ENCODE data around the gene LRRK2.
"Not testable (repeated sequence)": the region's sequence is repeated elsewhere in the genome, so short reads cannot be mapped to it uniquely, and the experiment has no call there.

Gene LRRK2

DNA sequence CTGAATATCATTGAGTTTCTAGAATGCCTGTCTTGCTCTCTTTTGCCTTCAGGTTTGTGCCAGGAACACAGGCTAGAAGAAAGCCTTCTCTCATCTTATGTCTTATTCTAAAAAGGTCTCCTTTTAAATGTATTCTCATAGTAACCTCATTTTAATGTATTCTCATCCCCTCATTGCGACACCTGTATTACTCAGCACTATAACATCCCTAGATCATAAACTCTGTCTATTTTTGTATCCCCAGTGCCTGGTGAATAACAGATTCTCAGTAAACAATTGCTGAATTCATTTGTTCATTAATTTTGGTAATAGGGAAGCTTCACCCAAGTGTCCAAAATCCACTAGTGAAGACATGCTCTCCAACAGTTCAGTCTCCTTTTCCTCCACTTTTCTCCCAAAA lies 8.8 kb upstream of the LRRK2 start:
- DNase-seq (ENCODE audit: low spot score), result no peak

DNA sequence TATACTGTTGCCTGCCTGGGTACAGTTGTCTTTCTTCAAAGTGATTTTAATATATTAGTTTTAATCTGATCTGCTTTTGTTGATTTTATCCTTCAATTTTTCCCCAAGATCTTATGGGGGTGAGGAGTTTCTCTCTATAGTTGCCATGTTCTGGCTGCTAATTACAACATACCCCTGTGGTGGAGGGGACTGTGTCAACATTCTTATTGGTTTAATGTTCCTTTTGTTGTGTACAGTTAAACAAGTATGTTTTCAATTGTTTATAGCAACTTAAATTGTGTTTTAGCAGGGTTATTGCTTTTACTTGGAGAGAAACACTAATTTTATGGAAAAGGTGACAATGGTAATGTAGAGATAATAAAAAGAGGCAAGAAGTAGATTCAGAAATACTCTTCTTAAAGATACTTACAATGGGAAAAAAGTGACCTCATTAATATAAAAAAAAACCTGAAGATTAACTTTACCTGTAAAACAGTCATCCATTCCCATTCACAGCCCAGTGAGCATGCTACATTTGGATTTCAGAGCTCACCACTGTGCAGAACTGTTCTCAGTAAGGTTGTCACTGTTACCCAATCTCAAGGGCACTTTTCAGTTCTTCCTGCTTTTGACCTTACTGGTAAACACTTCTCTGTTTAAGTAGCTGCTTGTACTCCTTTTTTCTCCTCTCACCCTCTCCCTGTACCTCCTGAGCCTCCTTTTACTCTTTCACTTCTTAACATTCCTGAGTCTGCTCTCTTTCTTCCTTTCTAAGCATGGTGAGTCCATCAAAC lies 8.1 kb upstream of the LRRK2 start:
- no peak for DNase-seq (ENCODE audit: low spot score)

DNA sequence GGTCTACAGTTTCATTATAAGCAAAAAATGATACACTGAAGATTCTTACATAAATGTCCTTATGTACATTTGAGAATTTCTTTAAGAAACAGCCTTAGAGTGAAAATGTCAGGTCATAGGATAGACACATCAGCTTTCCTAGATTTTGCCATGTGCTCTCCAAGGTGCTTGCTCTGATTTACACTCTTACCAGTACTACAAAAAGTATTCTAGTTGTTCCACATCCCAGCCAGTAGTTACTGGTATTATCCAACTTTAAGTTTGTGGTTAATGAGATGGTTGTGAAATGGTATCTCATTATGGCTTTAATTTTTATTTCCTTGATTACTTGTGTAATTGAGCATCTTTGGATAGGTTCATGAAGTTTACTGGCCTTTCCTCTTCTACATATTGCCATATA lies 5.0 kb upstream of the LRRK2 start:
- DNase-seq (ENCODE audit: low spot score), result no peak

DNA sequence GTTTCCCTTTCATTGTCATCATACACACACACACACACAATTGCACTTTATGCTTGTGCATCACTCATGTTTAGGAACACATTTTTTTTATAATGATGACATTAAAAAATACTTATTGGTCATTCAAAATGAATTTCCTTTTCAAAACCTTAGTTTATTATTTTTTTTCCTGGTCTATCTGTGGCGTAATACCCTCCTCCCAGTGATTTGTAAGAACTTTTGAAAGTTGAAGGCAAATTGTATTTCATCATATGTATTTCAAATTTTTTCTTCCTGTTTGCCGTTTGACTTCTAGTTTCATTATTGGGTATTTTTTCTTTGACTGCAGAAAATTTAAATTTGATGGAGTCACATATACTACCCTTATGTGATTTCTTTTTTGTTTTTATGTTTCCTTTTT lies 2.5 kb upstream of the LRRK2 start:
- no peak for DNase-seq (ENCODE audit: low spot score)

DNA sequence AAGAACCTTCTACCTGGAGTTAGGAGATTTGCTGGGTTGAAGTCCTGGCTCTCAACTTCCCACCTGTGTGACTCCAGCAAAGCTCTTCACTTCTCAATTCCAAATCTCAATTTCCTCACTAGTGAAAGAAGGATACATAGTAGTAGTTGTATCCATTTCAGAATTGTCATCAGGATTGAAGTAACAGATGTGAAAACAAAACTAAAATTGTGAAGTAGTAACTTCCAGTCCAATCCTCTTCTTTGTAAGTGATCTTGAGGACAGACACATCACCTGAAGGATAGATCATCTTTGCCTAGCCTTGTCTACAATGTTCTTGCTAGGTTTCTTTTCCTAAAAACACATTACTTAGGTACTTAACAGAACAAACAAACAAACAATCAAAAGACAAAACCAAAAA lies 1.2 kb upstream of the LRRK2 start:
- DNase-seq (ENCODE audit: low spot score), result no peak

DNA sequence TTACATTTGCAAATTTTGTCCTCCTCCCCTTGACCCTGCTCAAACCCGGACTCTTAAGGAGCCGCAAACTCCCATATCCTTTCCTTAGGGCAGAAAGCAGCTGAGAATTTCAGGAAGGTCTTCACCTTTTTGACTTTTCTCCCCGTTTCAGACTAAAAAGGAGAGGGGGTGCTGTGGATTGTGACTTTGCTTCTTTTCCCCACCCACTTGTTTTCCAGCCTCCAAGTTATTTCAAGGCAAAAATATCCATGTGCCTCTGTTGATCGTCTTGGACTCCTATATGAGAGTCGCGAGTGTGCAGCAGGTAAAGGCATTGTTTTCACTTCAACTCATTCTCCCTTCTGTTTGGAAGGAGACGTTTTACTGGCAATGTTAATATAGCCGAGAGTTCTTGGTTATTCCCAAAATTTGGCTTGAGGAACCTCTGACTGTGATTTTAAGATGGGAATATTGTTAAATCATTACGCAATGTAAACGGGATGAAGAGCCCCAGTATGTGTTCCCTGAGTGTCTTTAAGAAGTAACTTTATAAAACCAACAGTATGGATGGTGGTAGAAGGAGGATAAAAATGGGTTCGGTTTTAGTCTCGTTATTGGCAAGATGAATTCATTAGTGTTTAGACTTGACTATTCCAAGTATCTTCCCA lies 663 bp downstream of the LRRK2 start:
- no peak for DNase-seq (ENCODE audit: low spot score)

DNA sequence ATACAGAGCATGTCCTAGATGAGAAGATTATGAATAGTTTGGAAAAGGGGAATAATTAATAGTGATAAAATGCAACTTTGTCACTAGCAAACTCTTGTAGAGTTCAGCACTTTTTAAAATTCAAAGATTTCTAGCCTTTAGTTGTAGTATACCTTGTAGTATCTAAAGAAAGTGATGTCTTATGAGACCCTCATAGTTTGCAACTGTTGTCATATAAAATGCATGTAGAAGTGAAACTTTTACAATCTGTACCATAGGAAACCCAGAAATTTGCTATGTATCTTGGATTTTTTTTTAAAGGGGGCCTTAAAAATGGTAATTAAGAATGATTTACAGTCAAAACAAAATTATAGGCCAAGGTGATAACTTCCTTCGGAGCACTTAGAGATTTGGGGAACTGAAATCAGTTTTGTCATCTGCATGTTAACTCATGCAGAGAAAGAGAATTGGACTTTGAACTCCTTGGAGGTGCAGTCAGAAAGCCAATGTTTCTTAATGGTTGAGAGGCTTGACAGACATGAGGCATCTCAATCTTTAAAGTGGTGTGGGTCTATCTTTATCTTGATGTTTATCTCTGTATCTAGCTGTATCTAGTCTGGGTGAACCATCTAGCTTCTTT lies 1.3 kb downstream of the LRRK2 start:
- no peak for DNase-seq (ENCODE audit: low spot score)

DNA sequence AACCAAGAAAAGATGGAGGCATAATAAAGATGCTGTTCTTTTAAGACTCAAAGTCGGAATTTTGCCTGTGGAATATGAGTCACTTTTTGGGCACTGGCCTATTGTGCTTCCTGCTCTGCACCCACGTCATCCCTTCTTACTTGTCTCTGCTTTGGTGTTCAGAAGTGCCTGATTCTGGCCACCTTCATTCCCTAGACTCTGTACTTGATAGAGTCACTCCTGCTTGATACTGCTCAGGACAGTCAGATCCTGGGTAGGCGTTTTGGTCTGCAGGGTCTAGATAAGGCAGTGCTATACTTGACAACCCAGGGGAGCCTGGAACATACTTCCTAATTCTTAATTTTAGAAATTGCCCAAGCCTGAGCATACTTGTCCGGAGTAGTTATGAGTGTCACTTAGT lies 1.9 kb downstream of the LRRK2 start:
- no peak for DNase-seq (ENCODE audit: low spot score)

DNA sequence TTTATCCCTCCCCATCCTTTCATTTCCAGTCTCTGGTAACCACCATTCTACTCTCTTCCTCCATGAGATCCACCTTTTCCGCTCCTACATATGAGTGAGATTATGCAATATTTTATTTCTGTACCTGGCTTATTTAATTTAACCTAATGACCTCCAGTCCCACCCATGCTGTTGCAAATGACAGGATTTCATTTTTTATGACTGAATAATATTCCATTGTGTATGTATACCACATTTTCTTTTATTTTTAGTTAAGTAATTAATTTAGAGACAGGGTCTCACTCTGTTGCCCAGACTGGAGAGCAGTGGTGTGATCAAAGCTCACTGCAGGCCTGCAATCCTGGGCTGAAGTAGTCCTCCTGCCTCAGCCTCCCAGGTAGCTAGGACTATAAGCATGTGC lies 2.6 kb downstream of the LRRK2 start:
- DNase-seq (ENCODE audit: low spot score), result no peak

DNA sequence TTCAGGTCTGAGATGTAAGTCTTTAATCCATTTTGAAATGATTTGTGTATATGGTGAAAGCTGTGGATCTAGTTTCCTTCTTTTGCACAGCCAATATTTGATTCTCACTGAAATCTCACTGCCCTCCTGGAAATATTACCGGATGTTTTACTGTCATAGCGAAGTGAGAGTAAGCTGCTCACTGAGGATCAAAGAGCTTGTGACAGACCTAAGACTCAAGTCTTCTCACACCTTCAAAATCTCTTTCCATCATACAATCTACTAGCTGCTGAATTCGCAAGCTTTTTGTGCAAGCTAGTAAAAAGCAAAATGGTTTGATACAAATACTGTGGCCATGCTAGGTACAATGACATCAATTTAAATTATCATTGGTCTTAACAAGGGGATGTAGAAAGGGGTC lies 3.9 kb downstream of the LRRK2 start:
- DNase-seq (ENCODE audit: low spot score), result no peak

DNA sequence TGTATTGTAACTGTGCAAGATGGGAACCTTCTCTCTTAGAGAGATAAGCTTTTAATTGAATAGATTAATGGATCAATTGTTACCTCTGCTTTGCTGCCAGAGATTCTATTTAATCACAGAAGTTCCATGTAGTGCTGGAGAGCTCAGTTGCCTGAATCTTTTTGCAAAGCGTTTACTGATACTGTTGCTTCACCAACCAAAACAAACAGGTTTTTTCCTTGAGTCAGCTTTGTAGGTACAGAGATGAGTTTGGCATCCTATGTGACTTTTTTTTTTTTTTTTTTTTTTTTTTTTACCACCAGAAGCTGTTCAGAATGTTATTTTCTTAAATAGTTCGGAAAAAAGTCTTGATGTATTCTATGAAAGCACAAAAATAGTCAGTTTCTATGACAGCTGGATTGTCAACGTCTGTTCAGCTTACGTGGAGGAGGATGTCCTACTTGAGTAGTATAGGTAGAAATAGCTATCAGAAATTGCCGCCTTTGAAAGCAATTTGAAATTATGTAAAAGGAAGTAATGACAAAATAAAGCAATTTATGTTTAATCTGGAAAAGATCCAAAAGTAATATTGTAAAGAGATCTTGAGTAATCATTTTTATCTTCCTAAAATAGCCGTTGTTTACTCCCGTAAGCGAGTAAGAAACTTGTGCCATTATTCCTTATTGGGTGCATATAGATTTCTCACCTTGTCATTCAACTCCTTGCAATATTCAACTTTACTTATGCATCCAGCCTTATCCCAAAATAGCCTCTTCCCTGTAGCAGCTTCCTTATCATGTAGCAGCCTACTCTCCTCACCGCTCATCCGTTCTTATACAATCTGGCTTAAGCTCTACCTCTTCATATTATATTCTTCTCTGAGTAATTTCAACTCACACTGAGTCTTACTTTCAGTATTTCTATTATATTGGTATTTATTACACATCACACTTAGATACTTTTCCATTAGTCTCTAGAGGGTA lies 5.2 kb downstream of the LRRK2 start:
- no peak for DNase-seq (ENCODE audit: low spot score)

DNA sequence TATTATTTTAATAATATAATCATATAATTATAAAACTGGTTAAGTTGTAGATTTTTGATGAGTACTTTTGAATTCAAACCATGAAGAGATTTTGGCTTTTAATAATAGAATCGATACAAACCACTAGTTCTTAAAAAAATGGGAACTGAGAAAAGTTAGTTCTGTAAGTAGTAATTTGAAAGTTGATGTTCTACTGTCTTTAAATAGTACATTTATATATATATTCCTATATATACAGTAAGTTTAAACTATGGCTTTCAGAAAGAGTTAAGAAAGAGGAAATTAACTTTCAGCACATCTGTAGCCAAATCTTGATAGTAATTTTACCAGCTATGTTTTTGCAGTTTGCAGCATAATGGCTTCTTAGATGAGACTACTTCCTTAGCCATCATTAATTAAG lies 7.8 kb downstream of the LRRK2 start:
- DNase-seq (ENCODE audit: low spot score), result no peak

DNA sequence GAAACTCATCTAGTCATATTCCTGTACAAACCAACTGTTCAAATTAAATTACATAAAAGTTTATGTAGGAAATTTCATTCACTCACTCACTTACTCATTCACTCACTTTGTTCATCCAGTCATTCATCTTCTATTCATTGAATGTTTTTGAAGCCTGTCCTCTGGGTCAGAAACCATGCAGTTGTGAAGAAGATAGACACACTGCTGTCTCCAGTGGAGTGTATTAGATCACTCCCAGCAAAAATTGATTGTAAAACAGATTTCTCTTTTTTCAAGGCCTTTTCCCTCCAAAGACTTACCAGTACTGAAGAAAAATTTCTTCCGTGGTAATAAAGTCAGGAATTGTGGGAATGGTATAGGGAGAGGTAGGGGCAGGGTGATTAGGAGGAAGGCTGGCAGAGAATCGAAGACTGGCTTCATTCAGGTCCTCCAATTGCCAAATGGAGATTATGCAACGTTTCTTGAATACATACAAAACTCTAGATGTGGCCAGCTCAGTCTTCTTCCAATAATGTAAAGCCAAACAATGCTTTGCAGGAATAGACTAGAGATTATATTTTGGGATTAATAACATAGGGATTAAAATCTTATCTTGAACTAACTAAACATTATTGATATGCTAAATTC lies 9.1 kb downstream of the LRRK2 start:
- no peak for DNase-seq (ENCODE audit: low spot score)

DNA sequence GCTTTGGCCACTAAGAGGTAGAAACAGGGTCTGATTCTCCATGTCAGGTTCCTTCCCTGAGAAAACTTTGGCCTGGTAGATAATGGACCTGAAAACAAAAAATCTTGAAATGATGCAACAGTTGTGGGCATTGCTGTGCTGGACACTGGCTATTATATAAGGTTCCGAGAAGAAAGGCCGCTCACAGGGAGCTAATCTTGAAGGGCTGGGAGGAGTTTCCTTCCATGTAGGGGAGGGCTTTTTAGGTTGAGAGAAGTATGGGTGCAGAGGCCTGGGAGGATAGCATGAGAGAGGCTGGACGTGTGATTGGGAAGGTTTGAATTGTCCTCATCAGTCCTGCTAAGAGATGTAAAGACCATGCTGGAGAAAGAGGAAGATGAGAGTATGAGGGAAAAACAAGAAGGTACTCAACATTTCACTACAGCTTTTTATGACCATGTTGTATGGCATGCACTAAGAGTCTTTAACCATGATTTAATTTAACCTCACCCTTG lies 11.6 kb downstream of the LRRK2 start:
- DNase-seq (ENCODE audit: low spot score), result no peak

DNA sequence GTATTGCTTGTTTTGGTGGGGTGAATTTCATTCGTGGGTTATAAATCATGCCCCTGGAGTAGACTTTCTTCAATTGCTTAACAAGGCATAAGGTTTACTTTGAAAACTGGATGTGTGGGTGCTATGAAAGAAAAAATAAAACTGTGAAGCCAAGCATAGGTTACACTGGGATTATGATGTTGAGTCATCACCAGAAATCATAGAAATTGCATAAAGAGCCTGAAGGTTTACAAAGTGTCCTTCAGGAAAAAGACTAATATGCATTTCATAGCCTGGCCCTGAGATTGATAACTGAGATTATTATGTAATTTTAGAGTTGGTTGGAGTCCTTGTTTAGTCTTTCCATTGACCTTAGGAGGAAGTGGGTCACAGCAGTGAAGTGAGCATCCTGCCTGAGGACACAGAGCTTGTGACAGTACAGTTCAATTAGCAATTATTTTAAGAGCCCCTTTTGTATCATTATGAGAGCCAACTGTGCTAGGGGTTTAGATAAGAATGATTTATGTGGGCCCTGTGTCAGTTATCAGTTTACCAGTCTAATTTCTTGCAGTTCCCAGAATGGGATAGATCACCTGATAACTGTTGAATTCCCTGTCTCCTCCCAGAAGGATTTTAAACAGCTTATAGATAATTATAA lies 13.6 kb downstream of the LRRK2 start:
- no peak for DNase-seq (ENCODE audit: low spot score)

DNA sequence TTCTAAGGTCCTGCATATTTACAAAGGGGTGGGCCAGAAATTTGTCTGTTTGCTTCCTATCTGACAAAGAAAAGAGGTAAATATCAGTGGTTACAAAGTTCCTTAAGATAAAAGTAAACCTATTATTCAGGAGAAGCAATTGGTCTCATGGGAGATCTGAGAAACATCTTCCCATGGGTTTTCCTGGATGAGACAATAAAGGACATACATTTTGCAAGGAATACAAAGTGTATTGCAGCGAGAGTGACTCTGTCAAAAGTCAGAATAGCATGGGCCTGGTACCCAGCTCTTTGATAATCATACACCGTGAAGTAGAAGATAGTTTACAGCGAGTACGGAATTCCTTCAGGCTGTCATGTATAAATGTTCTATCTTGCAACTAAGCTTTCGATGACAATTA lies 14.2 kb downstream of the LRRK2 start:
- DNase-seq (ENCODE audit: low spot score), result no peak

DNA sequence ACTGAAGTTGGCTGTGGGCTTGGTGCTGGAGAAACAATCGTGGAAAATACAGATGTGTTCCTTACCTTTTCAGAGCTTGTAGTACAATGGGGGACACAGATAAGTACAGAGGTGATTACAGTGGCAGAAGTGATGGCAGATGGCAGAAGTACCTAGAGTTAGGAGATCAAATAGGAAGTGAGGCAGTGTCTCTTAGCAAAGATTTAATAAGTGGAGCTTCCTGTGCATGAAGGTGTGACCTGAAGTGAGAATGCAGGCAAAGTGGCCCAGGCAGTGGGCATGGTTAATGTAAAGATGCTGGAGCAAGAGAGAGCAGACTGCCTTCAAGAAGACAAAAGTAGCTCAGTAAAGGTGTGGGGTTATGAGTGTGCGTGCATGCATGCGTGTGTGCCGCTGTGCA lies 16.0 kb downstream of the LRRK2 start:
- DNase-seq (ENCODE audit: low spot score), result no peak

DNA sequence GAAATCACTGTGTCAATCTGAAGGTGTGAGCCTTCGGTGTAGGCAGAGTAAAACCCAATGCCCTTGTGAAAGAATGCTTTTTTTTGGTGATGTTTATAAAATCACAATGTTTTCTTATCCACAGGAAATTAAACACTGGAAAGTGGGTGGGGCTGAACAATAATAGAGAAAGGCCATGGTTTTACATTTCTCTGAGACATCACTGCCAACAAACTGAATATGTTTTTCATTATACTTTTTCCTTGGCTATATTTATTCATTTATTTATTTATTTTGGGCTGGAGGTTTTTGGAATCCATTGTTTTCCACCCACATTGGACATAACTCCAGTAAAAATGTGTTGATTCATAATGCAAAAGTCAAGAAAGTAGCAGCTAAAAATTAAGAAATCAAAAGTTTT lies 16.9 kb downstream of the LRRK2 start:
- no peak for DNase-seq (ENCODE audit: low spot score)

DNA sequence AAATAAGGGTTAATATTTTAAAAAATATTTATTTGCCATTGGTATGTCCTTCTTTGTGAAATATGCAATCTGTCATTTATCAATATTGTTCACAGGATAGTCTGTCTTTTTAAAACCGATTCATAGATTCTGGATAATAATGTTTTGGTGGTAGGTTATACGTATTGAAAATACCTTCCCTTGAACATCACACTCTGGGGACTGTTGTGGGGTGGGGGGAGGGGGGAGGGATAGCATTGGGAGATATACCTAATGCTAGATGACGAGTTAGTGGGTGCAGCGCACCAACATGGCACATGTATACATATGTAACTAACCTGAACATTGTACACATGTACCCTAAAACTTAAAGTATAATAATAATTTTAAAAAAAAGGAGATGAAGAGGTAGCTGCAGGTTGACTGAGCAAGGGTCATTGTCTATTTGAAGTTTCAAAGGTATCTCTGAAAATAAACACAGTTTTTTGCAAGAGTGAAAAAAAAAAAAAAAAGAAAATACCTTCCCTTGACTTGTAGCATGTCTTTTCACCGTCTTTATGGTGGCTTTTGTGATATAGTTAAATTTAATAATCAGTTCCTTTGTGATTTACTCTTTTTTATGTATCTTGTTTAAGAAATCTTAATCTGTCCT lies 19.8 kb downstream of the LRRK2 start:
- DNase-seq (ENCODE audit: low spot score), result not testable (repeated sequence)

DNA sequence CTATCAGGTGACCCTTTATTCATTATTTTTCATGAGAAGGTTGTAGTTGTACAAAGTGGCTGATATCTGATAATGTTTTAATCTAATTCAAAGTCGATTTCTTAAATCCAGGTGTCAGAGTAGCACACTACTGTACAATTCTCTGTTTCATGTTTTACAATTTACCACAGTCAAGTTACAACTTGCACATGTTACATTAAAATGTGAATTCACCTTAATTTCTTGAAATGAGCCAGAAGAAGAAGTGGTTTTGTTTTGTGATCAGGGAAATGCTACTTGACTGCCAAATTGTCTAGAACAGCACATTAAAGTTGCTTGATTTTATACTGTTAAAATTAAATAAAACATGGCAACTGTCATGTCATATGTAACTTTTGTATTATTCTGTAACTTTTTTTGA lies 23.2 kb downstream of the LRRK2 start:
- no peak for DNase-seq (ENCODE audit: low spot score)
